Spinal cord (tissue), 10 donors: Measurements from ENCODE around the gene SERPINE3. TPM values are rescaled to one million over a fixed set of nuclear protein-coding genes. Genes with fewer than 3 reads are reported as not detected.

ENCODE experiments used
- DNase-seq, 6 donors: peaks; one replicate each; pipeline versions ENCODE4 v3.0.0 to v3.0.0-alpha.2; 2013 to 2015; ENCODE audit warnings: low spot score in 6 of 6, low read depth in 4 of 6
- H3K27ac ChIP-seq: one replicate; pipeline ENCODE4 v1.5.1; 2013; ENCODE audit warnings: low read depth, low read length, control low read depth
- H3K27me3 ChIP-seq: one replicate; pipeline ENCODE4 v1.6.1; 2013; ENCODE audit warnings: low read length; ENCODE audit not compliant: control insufficient read depth, insufficient read depth
- H3K36me3 ChIP-seq: one replicate; pipeline ENCODE4 v1.6.1; 2013; ENCODE audit warnings: low read length; ENCODE audit not compliant: control insufficient read depth, insufficient read depth
- H3K4me1 ChIP-seq: one replicate; pipeline ENCODE4 v1.6.1; 2013; ENCODE audit warnings: low read length; ENCODE audit not compliant: control insufficient read depth, insufficient read depth
- H3K4me3 ChIP-seq: one replicate; pipeline ENCODE4 v1.5.1; 2013; ENCODE audit warnings: low read depth, low read length, control low read depth
- H3K9me3 ChIP-seq: one replicate; pipeline ENCODE4 v1.6.1; 2013; ENCODE audit warnings: low read length; ENCODE audit not compliant: control insufficient read depth, insufficient read depth
- WGBS: methylation state at CpG from one replicate; pipeline ENCODE4 v1.1.5; 2013; ENCODE audit warnings: missing lambda C conversion rate; ENCODE audit not compliant: insufficient coverage; 5-methylcytosine and 5-hydroxymethylcytosine counted together
- polyA plus RNA-seq, 2 donors: library from polyadenylated mRNA; unstranded; fragments of 120-200 nt; gene quantifications; one replicate each; pipeline ENCODE4 v1.2.1, GENCODE V29; 2013; ENCODE audit not compliant: insufficient read length in 2 of 2
- total RNA-seq, 2 donors: library from RNA; depleted of rRNA in 1 of 2; stranded (reverse); fragments of 120-200 nt in 1 of 2; fragments of >200 nt in 1 of 2; gene quantifications; one replicate each; pipeline versions ENCODE4 v1.2.3 to v1.2.4, GENCODE V29; 2013 to 2014
- donor health status: healthy.

Gene SERPINE3
- total and polyA plus RNA-seq, 4 donors, result 0.32 to 0.89 TPM; not detected in 2

DNA sequence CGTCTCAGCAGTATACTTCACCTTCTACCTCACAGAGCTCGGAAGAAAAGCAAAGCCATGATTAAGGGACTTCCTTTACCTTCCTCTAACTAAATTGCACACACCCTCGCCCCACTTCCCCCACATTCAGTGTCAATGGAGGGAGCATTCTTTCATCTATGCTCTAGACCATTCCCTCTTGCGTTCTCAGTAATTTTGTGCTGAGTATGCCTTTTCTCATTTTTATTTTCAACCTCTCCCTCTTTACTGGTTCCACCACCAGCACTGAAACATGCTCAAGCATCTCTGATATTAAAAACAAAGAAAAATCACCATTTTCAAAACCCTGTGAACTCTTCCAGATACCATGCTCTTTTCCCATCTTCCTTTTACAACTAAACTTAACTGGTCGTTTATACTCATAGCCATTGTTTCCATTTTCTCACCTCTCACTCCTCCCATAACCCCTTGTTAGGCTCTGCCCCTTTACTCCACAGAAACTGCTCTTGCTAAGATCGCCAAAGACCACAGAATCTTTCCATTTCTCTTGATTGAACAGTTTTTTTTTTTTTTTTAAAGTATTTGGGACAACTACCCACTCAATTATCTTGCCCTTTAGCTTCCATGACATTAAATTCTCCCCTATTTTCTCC lies 32.4 kb downstream of the SERPINE3 start:
- no peak overlapping the region for H3K4me3 ChIP-seq
- WGBS, result 73% methylated on average over 4 of the region's 6 CpGs
- H3K27me3 ChIP-seq, result no peaks in the 10 kb centered on the region
- DNase-seq, result no peak
- H3K9me3 ChIP-seq, result no peaks in the 10 kb centered on the region
- no peak overlapping the region for H3K27ac ChIP-seq
- H3K4me1 ChIP-seq, result no peaks in the 10 kb centered on the region
- peaks cover 11% of the 10 kb centered on the region for H3K36me3 ChIP-seq

- Histone ChIP-seq H3K4me3 (no peak overlapping the region), H3K27me3 (no peaks in the 10 kb centered on the region), H3K4me1 (no peaks in the 10 kb centered on the region), H3K9me3 (no peaks in the 10 kb centered on the region), H3K27ac (no peak overlapping the region), H3K36me3 (peaks cover 11% of the 10 kb centered on the region)
- WGBS, result 88% methylated on average over 1 of the region's 2 CpGs
- DNase-seq, result no peak
Measured at GRCh38 chr13:51373451-51373850, 34.0 kb downstream of the SERPINE3 start.

GRCh38 chr13:51380269-51380668 lies 40.8 kb downstream of the SERPINE3 start:
- no peaks in the 10 kb centered on the region for H3K27me3 ChIP-seq
- H3K4me1 ChIP-seq, result no peaks in the 10 kb centered on the region
- no peak for DNase-seq
- no peak overlapping the region for H3K27ac ChIP-seq
- H3K9me3 ChIP-seq, result no peaks in the 10 kb centered on the region
- H3K36me3 ChIP-seq, result peaks cover 8% of the 10 kb centered on the region
- H3K4me3 ChIP-seq, result no peak overlapping the region
- no CpG with 5 or more reads among the region's 4 CpGs for WGBS

GRCh38 chr13:51385114-51385513 lies 45.6 kb downstream of the SERPINE3 start:
- Histone ChIP-seq H3K36me3 (peaks cover 6% of the 10 kb centered on the region), H3K27me3 (no peaks in the 10 kb centered on the region), H3K27ac (no peak overlapping the region), H3K9me3 (no peaks in the 10 kb centered on the region), H3K4me3 (no peak overlapping the region), H3K4me1 (no peaks in the 10 kb centered on the region)
- no CpG with 5 or more reads among the region's 2 CpGs for WGBS
- DNase-seq, result no peak

DNA sequence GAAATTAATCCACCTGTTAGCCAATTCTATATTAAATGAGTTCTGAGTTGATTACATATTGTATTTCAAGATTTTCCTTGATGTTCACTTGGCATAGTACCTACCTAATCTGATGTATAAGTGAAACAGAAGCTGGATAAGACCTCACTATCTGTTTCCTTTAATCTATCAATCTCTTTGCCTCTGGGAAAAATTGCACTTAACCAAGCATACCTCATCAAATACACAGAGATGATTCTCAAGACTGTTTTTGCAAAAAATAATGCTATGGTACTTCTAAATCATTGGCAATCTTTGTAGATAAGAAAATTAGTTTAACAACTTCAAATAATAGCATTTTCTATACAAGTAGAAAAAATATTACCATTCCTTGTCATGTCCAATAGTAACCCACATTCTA lies 55.2 kb downstream of the SERPINE3 start:
- H3K36me3 ChIP-seq, result no peaks in the 10 kb centered on the region
- no peaks in the 10 kb centered on the region for H3K27me3 ChIP-seq
- H3K4me1 ChIP-seq, result no peaks in the 10 kb centered on the region
- no peaks in the 10 kb centered on the region for H3K9me3 ChIP-seq
- H3K27ac ChIP-seq, result no peak overlapping the region
- H3K4me3 ChIP-seq, result no peak overlapping the region
- DNase-seq, result no peak

- H3K4me3 ChIP-seq, result no peak overlapping the region
- no peak overlapping the region for H3K27ac ChIP-seq
- no peaks in the 10 kb centered on the region for H3K4me1 ChIP-seq
- no peaks in the 10 kb centered on the region for H3K36me3 ChIP-seq
- WGBS, result no CpG with 5 or more reads among the region's 2 CpGs
- H3K27me3 ChIP-seq, result no peaks in the 10 kb centered on the region
- DNase-seq, result no peak
- no peaks in the 10 kb centered on the region for H3K9me3 ChIP-seq
Measured at GRCh38 chr13:51396352-51396751, 56.9 kb downstream of the SERPINE3 start.

DNA sequence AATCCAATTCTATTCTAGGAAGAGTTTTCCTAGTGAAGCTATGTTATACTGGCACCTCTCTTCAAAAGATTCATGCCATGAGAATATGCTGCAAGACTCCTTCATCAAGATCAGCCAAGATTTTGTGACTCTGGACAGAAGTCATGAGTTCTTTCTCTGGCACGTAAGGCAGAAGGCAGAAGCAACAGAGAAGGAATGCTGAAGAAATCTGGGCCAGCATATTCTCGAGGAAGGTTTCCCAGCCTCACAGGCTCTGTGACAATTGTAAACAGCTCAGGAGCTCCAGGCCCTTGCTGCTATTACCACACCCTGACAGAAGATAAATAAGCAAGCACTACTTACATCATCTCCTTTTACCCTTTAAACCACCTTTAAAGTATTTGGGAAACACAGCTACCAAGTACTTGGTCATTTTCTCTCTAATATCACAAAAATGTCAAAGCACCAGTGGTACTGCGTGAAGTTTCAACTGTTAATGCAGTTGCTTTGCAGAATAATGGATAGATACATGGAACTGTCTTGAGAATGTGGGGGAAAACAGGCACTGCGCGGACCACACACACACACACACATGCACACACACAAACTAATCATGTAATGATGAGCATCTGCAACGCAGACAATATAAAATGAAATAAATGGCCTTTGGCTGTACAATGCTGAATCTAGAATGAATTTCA lies 57.9 kb downstream of the SERPINE3 start:
- DNase-seq, result peak in 1 of 6 donors; percentile 65
- Histone ChIP-seq H3K4me1 (no peaks in the 10 kb centered on the region), H3K36me3 (no peaks in the 10 kb centered on the region), H3K4me3 (no peak overlapping the region), H3K27ac (no peak overlapping the region), H3K9me3 (no peaks in the 10 kb centered on the region), H3K27me3 (no peaks in the 10 kb centered on the region)
- 20% methylated on average over 2 of the region's 6 CpGs for WGBS

GRCh38 chr13:51405176-51405575 lies 65.7 kb downstream of the SERPINE3 start:
- H3K27me3 ChIP-seq, result no peaks in the 10 kb centered on the region
- no peaks in the 10 kb centered on the region for H3K36me3 ChIP-seq
- DNase-seq, result no peak
- H3K4me3 ChIP-seq, result no peak overlapping the region
- H3K9me3 ChIP-seq, result no peaks in the 10 kb centered on the region
- 80% methylated on average over 1 of the region's 2 CpGs for WGBS
- no peaks in the 10 kb centered on the region for H3K4me1 ChIP-seq
- H3K27ac ChIP-seq, result no peak overlapping the region

DNA sequence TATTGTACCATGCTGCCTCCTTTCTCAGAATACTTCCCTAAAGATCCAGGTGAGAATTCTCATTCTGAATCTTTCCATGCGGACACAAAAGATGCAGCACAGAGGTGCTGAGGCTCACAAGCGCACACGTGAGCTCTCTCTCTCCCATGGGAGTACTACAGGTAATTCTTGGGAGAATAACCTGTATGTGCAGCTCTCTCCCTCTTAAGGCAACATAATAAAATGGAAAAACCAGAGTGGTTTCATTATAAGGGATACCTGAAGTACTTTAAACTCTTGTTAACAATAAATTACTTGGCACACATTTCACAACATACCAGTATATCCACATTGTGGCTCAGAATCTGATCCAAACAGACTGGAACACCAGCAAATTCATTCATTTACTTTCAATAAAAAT lies 72.9 kb downstream of the SERPINE3 start:
- Histone ChIP-seq H3K36me3 (no peaks in the 10 kb centered on the region), H3K27me3 (no peaks in the 10 kb centered on the region), H3K27ac (no peak overlapping the region), H3K9me3 (no peaks in the 10 kb centered on the region), H3K4me1 (no peaks in the 10 kb centered on the region), H3K4me3 (no peak overlapping the region)
- WGBS, result 100% methylated on average over 1 of the region's 3 CpGs
- peak in 1 of 6 donors; percentile 31 for DNase-seq
